ENCODE results near the gene PRPF6. TPM values are rescaled to one million over a fixed set of nuclear protein-coding genes. Genes with fewer than 3 reads are reported as not detected.
A peak's percentile ranks its signal among the peaks of the same experiment; 100 is the strongest.

PRPF6 gene
- total and polyA plus RNA-seq, 2 of the 13 experiments (the other 11 are each of a cell fraction or from before 2014, with no cell fraction given) = 63.7 to 101 TPM

DNA sequence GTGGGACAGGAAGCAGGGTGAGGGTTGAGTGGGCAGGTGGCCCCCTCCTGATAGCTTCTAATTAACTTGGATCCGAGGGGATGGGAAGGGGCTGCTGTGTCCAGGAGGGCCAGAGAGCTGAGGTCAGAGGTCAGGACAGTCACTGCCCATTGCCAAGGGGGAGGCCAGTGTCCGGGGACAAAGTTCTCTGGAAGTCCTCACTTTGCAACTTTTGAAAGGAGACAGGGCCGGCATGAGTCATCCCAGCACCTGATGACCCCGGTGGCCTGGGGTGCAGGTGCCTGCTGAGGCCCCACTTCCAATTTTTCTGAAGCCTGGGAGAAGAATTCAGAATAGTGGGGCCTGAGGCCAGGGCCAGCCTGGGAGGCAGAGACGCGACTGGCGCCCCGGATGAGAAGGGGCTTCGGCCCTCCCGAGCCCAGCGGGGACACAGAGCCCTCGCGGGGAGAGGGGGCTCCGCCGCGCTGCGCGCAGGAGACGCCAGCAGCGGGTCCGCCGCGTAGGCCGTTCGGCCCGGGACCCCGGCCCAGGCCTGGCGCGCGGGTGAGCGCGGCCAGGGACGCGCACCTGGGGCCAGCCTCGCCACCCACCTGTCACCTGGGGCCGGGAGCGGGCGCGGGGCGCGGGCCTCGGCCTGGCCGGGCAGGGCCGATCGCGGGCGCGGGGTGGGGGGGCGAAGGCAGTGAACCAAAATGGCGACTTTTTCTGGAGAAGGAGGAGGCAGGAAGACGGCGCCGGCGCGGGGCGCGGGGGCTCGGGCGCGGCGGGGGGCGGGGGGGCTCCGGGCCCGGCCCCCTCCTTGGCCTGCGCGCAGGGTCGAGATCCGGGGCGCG, 11.8 kb upstream of the PRPF6 start (continued):
- TF ChIP-seq, protein P1, sequence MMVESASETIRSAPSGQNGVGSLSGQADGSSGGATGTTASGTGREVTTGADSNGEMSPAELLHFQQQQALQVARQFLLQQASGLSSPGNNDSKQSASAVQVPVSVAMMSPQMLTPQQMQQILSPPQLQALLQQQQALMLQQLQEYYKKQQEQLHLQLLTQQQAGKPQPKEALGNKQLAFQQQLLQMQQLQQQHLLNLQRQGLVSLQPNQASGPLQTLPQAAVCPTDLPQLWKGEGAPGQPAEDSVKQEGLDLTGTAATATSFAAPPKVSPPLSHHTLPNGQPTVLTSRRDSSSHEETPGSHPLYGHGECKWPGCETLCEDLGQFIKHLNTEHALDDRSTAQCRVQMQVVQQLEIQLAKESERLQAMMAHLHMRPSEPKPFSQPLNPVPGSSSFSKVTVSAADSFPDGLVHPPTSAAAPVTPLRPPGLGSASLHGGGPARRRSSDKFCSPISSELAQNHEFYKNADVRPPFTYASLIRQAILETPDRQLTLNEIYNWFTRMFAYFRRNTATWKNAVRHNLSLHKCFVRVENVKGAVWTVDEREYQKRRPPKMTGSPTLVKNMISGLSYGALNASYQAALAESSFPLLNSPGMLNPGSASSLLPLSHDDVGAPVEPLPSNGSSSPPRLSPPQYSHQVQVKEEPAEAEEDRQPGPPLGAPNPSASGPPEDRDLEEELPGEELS (CRISPR knock-in tag; IDR thresholded peaks at IDR 0.05) = peak; percentile 68
- TF ChIP-seq ZNF563 (CRISPR knock-in tag; IDR thresholded peaks at IDR 0.05) = peak; percentile 91; the same call in 1 of the 2 replicates
- 0 out of 2 replicates have a peak, but pooled peaks have one; percentile 48 for TF ChIP-seq SP4 (CRISPR knock-in tag; IDR thresholded peaks at IDR 0.05)
- TF ChIP-seq RXRB (CRISPR knock-in tag; IDR thresholded peaks at IDR 0.05; ENCODE audit: borderline replicate concordance) = peak; percentile 83
- TF ChIP-seq, protein P2, sequence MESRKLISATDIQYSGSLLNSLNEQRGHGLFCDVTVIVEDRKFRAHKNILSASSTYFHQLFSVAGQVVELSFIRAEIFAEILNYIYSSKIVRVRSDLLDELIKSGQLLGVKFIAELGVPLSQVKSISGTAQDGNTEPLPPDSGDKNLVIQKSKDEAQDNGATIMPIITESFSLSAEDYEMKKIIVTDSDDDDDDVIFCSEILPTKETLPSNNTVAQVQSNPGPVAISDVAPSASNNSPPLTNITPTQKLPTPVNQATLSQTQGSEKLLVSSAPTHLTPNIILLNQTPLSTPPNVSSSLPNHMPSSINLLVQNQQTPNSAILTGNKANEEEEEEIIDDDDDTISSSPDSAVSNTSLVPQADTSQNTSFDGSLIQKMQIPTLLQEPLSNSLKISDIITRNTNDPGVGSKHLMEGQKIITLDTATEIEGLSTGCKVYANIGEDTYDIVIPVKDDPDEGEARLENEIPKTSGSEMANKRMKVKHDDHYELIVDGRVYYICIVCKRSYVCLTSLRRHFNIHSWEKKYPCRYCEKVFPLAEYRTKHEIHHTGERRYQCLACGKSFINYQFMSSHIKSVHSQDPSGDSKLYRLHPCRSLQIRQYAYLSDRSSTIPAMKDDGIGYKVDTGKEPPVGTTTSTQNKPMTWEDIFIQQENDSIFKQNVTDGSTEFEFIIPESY (CRISPR knock-in tag; IDR thresholded peaks at IDR 0.05) = no peak
- TF ChIP-seq ZMYM4 (CRISPR knock-in tag; IDR thresholded peaks at IDR 0.05) = no peak
- TF ChIP-seq, protein P3, sequence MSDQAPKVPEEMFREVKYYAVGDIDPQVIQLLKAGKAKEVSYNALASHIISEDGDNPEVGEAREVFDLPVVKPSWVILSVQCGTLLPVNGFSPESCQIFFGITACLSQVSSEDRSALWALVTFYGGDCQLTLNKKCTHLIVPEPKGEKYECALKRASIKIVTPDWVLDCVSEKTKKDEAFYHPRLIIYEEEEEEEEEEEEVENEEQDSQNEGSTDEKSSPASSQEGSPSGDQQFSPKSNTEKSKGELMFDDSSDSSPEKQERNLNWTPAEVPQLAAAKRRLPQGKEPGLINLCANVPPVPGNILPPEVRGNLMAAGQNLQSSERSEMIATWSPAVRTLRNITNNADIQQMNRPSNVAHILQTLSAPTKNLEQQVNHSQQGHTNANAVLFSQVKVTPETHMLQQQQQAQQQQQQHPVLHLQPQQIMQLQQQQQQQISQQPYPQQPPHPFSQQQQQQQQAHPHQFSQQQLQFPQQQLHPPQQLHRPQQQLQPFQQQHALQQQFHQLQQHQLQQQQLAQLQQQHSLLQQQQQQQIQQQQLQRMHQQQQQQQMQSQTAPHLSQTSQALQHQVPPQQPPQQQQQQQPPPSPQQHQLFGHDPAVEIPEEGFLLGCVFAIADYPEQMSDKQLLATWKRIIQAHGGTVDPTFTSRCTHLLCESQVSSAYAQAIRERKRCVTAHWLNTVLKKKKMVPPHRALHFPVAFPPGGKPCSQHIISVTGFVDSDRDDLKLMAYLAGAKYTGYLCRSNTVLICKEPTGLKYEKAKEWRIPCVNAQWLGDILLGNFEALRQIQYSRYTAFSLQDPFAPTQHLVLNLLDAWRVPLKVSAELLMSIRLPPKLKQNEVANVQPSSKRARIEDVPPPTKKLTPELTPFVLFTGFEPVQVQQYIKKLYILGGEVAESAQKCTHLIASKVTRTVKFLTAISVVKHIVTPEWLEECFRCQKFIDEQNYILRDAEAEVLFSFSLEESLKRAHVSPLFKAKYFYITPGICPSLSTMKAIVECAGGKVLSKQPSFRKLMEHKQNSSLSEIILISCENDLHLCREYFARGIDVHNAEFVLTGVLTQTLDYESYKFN (CRISPR knock-in tag; conservative IDR thresholded peaks at IDR 0.05) = peak; percentile 92
- TF ChIP-seq SOX6 (IDR thresholded peaks at IDR 0.05) = no peak
- peak; percentile 72; the same call in 1 of the 2 replicates for TF ChIP-seq SOX6 (CRISPR knock-in tag; IDR thresholded peaks at IDR 0.05)
- TF ChIP-seq THAP11 (CRISPR knock-in tag; IDR thresholded peaks at IDR 0.05) = peak; percentile 85
- TF ChIP-seq NFRKB (IDR thresholded peaks at IDR 0.05) = no peak
- no peak for TF ChIP-seq NFYB (CRISPR knock-in tag; IDR thresholded peaks at IDR 0.05)
- peak; percentile 63; the same call in 1 of the 2 replicates for TF ChIP-seq NCOA2 (CRISPR knock-in tag; IDR thresholded peaks at IDR 0.05)
- TF ChIP-seq ZNF33A (CRISPR knock-in tag; IDR thresholded peaks at IDR 0.05; ENCODE audit: borderline replicate concordance) = no peak
- TF ChIP-seq ZNF558 (CRISPR knock-in tag; IDR thresholded peaks at IDR 0.05; ENCODE audit: borderline replicate concordance) = no peak
- 0 out of 2 replicates have a peak, but pooled peaks have one; percentile 59 for TF ChIP-seq KLF13 (CRISPR knock-in tag; IDR thresholded peaks at IDR 0.05)
- TF ChIP-seq JDP2 (CRISPR knock-in tag; IDR thresholded peaks at IDR 0.05; ENCODE audit: borderline replicate concordance) = no peak
- TF ChIP-seq ARNTL (CRISPR knock-in tag; IDR thresholded peaks at IDR 0.05) = 0 out of 2 replicates have a peak, but pooled peaks have one; percentile 54

All from HepG2 (cell line).